ENCODE results near the gene KCP.

KCP gene

DNA sequence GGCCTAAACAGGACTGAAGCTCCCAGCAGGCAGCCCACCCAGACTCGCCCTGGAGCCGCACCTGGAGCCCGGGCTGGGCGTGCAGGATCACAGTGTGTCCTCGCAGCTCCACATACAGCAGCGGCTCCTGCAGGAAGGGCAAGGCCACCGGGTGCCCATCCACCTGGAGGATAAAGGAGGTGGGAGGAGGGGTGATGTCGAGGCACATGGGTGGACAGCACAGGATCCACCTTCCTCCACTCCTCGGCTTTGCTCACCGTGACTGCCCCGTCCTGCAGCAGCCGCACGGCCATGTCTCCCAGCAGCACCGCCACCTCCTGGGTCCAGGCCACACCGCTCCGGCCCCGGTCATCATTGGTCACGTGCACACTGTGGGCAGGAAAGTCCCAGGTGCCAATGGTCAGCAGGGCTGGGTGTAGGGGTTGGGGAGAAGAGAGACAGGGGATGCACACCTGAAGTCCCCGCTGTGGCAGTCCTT lies 31.0 kb downstream of the KCP start:
- TF ChIP-seq, protein P1, sequence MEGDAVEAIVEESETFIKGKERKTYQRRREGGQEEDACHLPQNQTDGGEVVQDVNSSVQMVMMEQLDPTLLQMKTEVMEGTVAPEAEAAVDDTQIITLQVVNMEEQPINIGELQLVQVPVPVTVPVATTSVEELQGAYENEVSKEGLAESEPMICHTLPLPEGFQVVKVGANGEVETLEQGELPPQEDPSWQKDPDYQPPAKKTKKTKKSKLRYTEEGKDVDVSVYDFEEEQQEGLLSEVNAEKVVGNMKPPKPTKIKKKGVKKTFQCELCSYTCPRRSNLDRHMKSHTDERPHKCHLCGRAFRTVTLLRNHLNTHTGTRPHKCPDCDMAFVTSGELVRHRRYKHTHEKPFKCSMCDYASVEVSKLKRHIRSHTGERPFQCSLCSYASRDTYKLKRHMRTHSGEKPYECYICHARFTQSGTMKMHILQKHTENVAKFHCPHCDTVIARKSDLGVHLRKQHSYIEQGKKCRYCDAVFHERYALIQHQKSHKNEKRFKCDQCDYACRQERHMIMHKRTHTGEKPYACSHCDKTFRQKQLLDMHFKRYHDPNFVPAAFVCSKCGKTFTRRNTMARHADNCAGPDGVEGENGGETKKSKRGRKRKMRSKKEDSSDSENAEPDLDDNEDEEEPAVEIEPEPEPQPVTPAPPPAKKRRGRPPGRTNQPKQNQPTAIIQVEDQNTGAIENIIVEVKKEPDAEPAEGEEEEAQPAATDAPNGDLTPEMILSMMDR (IDR thresholded peaks at IDR 0.05; ENCODE audit: insufficient read depth, low read depth, low read length, missing control alignments), result no peak
- H3K4me3 ChIP-seq (ENCODE audit: low read length), result no peak overlapping the region
- no peak for DNase-seq (ENCODE audit: low read depth)

DNA sequence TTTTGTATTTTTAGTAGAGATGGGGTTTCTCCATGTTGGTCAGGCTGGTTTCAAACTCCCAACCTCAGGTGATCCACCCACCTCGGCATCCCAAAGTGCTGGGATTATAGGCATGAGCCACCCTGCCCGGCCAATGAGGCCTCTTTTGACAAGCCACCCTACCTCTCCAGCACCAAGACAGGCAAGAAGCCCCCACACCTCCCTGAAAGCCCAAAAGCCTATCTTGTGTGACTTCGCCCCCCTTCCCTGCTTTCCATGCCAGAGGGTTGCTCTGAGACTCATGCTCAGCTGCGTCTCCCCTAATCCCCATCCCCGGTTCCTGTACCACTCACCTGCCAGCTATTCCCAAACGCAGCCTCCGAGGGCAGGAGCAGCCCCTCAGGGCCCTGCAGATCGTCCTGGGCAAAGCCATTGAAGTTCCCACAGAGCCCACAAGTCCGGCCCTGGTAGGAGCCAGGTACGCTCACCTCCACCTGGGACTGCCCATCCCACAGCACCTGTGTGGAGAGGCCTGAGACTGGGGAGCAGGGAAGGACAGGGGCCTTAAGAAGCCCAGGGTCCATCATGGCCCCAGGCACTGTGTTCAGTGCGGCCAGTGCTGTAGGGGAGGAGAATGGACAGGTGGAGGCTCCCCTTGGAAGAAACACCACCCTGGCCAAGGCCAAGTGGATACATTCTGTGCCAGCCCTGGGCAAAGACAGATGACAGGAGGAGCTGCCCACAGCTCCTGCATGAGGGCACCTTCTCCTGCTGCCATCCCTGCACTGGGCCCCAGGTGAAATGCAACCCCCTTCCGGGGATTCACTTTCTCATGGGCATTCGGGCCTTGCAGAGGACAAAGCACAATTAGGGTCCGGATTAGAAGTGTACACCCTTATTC lies 32.0 kb downstream of the KCP start:
- no peak overlapping the region for H3K4me3 ChIP-seq (ENCODE audit: low read length)
- TF ChIP-seq, protein P1 (IDR thresholded peaks at IDR 0.05; ENCODE audit: insufficient read depth, low read depth, low read length, missing control alignments), result no peak
- DNase-seq (ENCODE audit: low read depth), result no peak

DNA sequence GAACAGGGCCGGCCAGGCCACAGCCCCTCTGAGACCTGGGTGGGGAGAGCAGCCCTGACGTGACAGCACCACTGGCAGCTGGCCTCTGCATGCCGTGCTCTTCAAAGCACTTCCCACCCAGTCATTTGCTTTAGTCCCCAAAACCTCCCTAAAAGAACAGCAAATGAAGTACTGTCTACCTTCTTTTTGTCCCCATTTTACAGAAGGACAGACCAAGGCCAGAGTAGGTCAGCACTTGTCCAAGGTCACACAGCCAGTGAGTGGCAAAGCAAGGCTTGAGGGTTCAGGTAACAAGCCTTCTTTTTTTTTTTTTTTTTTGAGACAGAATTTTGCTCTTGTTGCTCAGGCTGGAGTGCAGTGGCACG lies 32.8 kb downstream of the KCP start:
- TF ChIP-seq, protein P1 (IDR thresholded peaks at IDR 0.05; ENCODE audit: insufficient read depth, low read depth, low read length, missing control alignments), result no peak
- H3K4me3 ChIP-seq (ENCODE audit: low read length), result no peak overlapping the region

DNA sequence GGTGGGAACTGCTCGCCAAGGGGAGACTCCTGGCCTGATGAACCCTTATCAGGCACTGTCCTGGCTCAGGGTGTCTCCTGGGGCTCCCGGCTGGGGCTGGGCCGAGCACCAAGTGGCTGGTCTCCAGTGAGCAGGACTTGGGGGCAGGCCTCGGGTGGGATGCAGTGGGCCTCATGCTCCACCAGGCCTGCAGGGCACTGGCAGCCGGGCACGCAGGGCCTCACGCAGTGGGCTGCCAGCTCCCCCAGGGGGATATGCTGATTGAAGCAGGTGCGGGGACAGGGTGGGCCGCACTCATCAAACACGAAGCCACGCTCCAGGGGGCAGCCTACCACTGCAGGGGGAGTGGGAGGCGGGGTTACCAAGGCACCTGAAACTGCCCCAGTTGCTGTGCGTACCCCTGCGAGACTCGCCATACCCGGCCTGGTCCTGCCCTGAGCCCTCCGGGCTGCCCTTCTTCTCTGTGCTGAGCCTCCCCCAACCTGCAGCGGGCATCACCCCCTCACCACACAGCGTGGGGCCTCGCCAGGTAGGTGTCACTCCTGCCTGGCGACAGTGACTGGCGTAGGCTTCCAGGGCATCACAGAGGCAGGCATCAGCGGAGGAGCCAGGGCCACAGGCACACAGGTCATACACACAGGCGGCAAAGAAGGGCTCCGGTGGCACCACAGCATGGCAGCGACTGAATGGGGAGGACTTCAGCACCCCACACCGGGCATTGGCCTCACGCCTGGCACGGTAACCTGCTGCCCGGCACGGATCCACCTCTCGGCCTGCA lies 33.3 kb downstream of the KCP start:
- no peak for DNase-seq (ENCODE audit: low read depth)
- TF ChIP-seq, protein P1 (IDR thresholded peaks at IDR 0.05; ENCODE audit: insufficient read depth, low read depth, low read length, missing control alignments), result no peak
- H3K4me3 ChIP-seq (ENCODE audit: low read length), result no peak overlapping the region

More for the DNA sequence above, 32.8 kb downstream of the KCP start:
- DNase-seq (ENCODE audit: low read depth), result no peak

DNA sequence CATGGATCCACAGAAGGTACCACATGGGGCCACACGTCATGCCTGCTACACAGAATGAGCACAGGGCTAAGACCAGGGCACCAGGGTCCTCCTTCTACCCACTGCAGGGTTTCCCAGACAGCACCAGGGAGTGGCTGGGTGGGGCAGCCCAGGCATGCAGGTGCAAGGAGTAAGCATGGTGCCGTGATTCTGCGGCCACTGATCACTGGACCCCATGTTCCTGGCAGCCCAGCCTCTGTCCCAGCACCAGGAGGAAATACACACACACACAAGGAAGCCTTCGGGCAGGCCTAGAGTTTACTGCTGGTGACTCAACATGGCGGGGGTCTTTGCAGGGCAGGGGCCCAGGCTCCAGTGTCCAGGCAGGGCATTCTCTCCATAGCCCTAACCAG lies 33.9 kb downstream of the KCP start:
- DNase-seq (ENCODE audit: low read depth), result no peak
- TF ChIP-seq, protein P1 (IDR thresholded peaks at IDR 0.05; ENCODE audit: insufficient read depth, low read depth, low read length, missing control alignments), result no peak
- H3K4me3 ChIP-seq (ENCODE audit: low read length), result no peak overlapping the region

DNA sequence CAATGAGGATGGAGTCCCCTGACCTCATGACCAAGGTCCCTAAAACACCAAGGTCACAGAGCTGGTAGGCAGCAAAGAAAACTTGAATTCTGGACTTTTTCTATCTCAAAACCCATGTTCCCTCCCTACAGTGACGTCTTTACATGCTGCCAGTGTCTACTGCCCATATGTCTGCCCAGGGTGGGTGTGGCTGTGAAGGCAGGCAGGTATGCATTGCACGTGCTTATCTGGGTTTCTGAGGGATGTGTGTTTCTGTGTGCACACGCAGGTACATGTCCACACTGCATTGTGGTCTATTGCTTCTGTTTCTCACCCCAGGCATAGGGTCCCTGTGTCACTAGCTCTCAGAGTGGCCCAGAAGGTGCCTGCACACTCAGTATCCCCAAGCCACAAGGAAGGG lies 34.4 kb downstream of the KCP start:
- peak; percentile 40 for DNase-seq (ENCODE audit: low read depth)
- TF ChIP-seq, protein P1 (IDR thresholded peaks at IDR 0.05; ENCODE audit: insufficient read depth, low read depth, low read length, missing control alignments), result no peak
- no peak overlapping the region for H3K4me3 ChIP-seq (ENCODE audit: low read length)

All from epithelial cell of esophagus (primary cell).